CD4-positive, alpha-beta T cell treated with Interleukin-2 at 100 ng/mL for 4 hours (primary cell): Measurements from ENCODE around the gene FJX1.
"Not testable (repeated sequence)": the region's sequence is repeated elsewhere in the genome, so short reads cannot be mapped to it uniquely, and the experiment has no call there.

Experiments used
- DNase-seq: peaks from one replicate; pipeline ENCODE4 v3.0.0-alpha.2; 2020; ENCODE audit warnings: low spot score

The FJX1 gene

DNA sequence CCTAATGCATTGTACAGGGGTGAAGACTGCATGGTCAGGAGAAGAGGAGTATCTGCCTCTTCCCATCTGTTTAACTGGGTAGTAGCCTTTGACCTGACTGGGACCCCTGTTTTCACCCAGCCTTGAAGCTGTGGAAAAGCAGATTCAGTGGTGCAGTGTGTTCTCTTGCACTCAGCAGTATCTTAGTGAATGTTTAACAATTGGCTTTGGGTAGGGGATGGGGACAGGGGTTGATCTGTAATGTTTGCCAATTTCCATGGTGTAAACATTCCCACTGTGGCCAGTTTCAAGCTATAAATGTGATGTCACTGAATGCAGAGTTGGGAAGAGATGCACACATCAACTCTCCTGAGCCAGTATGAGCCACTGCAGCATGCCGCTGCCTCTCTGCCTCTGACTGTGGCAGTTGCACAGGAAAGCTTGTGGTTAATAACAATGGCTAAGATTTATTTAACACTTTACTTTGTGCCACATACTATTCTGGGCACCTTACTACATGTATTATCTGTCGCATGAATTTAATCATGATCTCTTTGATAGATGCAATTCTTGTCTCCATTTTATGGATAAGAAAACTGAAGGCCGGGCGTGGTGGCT is 15.7 kb downstream of the FJX1 start:
- DNase-seq, result no peak

DNA sequence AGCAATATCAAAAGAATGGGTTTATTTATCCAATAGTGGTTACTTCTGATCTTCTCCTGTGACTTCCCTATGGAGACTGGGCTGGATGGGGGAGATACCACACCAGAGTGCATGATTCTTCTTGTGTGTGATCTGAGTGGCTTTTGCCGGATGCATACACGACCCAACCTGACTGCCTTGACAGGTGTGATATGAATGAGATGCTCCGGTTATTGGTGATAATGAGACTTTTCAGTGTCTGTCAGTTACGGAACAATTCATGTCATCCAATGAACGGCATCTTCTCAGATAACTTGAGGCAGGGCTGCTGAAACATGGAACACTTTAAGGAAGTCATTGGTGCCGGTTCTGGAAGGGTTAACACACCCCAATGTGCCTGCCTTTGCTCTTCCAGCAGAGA is 17.7 kb downstream of the FJX1 start:
- DNase-seq, result no peak

DNA sequence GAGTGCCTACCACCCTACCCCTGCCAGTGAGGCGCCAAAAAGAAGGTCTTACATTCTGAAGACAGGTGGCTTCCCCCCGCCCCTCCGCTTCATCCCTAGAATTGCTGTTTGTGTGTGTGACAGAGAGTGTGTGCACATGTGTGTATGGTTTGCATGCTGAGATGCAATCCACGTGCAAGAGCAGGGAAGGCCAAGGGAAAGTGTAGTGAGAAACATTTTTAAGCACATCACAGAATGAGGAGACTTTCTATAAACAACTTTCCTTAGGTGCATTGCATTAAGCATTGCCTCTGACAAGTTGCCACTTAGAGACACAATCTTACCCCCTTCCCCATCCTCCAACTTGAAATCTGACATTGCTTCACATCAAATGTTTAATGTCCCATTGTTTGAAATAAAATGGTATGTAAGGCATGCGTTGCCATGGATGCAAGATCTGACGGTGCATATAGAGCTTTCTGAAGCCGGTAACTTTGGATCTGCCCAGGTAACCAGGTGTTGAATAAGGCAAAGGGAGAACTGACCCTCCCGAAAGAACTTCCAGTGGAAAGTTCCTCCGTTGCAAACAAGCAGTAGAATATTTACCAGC is 21.4 kb downstream of the FJX1 start:
- no peak for DNase-seq

DNA sequence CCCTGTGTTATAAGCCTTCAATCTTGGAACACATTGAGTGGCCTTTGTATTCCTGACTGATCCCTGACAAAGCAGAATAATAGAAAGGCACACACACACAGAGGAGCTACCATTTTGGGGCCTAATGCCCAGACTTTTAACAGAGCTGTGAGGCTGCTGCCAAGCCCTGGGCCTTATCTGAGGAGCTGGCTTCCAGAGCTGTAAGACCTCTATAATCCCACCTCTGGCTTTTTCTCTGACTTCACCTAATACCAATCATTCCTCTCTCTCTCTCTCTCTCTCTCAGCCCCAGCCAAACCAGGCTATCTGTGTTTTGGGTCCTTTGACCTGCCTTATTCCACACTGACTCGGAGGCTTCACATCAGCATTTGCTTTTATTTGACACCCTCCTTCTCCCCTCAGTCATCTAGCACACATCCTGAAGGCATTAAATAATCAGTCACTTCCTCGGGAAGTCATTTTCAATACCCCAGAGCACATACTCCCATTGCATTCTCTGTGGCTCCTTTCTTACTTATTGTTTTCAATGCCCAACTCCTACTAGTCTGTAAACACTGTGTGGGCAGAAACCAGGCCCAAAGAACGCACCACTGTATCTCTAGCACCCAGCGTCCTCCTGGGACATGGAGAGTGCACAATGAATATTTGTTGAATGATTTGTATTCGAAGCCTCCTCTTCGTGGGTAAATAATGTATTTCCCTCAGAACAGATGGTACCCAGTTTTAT is 23.1 kb downstream of the FJX1 start:
- no peak for DNase-seq

DNA sequence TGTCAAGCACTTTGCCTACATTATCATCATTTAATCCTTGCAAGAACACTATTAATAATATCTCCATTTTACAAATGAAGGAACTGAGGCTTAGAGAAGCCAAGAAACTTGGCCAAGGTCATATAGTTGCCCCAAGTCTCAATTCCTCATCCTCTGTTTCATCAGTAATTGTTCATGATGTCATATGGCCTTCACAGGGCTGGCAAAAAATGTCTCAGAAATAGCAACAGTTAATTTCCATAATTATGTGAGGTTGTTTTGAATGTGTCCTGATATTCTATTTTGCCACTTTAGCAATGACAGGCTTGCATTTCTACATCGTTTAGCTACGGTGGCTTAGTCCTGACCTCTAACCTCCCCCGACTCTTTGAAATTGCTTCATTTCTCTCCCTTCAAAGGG is 23.7 kb downstream of the FJX1 start:
- DNase-seq, result no peak

DNA sequence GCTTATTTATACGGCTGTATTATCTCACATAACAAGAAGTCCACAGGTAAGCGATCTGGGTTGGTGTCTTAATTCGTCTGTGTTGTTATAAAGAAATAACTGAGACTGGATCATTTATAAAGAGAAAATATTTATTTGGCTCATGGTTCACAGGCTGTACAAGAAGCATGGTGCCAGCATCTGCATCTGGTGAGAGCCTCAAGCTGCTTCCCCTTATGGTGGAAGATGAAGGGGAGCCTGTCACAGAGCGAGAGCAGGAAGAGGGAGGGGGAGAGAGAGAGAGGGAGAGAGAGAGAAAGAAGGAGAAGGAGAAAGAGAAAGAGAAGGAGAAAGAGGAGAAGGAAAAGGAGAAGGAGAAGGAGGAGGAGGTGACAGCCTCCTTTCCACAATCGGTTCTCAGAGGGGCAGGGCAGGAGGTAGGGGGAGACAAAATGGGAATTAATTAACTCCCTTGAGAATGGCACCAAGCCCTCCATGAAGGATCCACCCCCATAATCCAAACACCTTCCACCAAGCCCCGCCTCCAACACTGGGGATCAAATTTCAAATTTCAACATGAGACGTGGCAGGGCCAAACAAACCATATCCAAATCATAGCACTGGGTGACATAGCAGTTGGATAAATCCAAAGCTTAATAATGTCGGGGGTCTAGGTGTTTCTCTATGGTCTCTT is 29.3 kb downstream of the FJX1 start:
- DNase-seq, result no peak

DNA sequence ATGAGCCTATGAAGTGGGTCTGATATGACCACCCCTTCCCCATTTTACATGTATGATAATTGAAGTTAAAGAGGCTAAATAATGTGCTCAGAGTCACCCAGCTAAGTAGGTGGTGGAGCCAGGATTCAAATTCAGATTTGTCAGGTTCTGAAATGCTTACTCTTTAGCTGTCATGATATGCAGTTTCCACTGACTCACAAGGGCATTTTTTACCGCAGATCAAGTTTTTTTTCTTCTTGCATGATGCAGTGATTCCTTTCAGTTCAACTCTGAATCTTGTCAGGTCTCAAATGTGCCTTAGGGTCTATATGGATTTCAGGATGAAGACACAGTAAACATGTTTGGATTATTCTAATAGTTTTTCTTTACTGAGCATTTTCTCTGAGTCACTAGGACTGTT is 31.7 kb downstream of the FJX1 start:
- DNase-seq, result no peak

DNA sequence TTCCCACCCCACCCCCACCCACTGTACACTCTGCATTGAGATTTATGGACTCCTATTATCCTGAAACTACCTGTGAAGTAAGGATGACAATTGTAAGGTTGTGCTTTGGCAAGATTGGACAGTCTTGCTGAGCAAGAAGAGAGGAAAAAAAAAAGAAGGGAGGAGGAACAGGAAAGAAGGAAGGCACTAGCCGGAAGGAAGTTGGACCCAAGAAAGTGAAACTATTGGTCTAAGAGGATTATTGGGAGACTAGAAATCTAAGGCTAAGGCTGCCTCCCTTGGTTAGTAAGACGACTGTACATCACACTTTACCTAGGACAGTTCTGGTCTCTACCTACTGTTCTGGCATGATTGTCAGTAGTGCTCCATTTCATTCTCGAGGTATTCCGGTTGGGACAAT is 32.2 kb downstream of the FJX1 start:
- DNase-seq, result no peak

DNA sequence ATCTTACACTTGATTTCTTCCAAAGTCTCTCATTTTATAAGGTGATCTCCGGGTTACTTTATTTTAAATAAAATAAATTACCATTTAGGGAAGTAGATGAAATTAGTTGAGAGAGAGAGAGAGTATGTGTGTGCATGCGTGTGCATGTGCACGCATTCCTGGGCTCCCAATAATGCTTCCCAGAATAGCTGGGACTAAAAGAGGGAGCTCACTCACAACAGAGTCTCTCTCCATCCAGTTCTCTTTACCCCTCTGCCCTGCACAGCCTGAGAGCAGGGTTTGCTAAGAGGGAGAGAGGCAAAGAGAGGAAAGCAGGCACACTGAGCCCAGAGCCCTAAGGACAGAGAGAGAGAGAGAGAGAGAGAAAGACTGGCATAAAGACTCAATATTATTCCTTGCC is 33.0 kb downstream of the FJX1 start:
- DNase-seq, result no peak

DNA sequence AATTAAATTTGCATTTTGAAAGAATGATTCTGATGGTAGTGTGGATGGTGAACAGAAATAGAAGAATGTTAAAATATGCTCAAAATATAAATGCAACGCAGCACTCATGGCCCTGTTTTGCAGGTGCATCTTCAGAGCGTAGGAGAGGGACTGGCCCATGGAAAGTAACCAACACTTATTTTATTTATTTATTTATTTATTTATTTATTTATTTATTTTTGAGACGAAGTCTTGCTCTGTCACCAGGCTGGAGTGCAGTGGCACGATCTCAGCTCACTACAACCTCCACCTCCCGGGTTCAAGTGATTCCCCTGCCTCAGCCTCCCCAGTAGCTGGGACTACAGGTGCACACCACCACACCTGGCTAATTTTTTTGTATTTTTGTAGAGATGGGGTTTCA is 34.5 kb downstream of the FJX1 start:
- DNase-seq, result not testable (repeated sequence)

DNA sequence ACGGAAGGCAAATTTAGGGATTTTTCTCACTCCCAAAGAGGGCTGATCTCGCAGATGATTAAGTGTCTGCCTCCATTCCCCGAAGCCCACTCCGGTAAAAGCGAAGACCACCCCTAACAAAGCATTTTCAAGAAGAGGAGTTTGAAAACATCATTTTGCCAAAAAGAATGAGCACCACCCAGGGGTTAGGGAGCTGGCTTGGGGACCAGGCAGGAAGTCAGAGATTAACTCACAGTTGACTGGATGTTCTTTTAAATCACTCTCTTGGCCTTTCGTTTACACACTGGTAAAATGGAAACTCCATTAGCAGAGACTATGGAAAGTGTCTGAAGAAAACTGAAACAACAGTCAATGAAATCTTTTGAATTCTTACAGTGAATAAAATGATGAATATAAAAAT is 36.5 kb downstream of the FJX1 start:
- DNase-seq, result no peak

DNA sequence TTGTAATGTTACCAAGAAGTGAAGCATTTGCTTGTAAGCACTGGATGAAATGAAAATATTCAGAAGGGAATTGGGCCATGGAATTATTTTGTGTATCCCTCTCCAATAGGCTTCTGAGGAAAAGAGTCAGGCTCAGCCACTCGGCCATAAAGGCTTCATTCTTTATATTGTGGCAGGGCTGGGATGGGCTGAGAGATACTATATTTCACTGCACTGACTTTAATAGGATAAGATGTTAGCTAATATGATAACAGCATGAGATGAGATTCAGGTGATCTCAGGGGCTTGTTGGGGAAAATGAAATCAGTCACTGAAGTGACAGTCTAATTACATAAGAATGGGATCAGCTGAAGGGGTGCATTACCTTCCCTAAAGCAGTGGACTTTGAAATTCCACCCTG is 37.0 kb downstream of the FJX1 start:
- no peak for DNase-seq

DNA sequence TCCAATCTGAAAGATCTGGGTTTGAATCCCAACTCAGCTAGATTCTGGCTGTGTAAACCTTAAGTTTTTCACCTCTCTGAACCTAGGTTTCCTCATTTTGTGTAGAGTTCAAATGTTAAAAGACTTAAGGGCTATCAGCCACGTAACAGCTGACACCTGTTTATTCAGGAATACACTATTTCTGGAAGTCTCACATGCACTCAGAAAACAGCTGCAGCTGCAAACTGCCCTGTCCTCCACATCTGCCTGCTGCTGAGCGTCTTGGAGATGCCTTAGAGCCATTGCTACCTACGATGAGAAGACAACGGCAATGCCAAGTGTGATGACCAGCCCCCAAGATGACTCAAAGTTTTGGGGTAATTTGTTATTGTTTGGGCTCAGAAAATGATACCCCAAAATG is 37.6 kb downstream of the FJX1 start:
- DNase-seq, result no peak

DNA sequence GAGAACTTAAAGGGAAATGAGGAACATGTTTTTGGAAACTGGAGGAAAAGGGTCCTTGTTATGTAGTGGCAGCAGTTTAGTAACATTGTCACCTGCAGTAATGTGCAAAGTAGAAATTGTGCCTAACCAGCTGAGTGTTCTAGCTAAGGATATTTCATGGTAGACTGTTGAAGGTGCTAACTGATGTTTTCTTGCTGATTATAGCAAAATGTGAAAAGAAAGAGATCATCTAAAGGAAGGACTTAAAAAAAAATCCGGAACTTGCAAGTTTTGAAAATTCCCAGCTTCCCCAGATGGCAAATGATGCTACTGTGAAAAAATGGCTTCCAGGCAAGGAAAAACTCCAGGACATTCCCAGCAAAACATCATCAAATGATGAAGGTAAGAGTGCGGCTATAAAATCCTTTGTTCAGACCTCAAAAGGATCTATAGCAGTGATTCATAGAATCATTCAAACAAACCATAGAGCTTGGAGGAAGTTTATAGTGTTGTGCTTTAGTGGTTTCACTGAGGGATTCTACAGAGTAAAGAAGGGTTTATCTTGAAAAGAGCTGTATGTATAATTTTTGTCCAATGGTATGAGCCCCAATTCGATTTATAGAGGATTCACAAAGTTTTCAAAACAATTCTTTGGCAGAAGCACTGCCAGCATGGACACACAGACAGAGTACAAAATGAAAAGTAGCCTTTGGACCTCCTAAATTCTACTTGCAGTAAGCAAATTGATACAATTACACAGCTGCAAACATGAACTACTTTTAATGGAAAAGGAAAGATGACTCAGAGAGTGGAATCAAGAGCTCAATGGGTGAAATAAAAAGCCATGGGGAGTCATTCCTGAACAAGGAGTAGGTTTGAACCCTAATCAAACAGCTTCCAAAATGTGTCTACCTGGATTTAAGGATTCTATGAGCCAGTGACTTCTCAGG is 40.0 kb downstream of the FJX1 start:
- DNase-seq, result no peak

DNA sequence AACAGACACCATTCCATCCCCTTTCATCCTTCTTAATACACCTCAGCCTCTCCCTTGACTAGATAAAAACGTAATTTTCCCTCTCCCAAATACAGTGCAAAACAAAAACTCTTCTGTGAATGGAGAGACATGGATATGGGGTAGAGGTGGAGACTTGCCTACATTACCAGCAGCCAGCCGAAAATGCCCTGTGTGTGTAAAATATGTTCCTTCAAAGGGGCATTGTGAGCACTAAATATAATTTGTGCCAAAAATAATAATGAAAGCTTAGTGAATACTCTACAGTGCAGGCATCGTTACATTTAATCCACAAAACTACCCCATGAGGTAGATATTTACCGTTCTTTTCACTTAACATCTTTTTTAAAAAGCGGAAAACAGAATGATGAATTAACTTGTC is 43.3 kb downstream of the FJX1 start:
- no peak for DNase-seq

DNA sequence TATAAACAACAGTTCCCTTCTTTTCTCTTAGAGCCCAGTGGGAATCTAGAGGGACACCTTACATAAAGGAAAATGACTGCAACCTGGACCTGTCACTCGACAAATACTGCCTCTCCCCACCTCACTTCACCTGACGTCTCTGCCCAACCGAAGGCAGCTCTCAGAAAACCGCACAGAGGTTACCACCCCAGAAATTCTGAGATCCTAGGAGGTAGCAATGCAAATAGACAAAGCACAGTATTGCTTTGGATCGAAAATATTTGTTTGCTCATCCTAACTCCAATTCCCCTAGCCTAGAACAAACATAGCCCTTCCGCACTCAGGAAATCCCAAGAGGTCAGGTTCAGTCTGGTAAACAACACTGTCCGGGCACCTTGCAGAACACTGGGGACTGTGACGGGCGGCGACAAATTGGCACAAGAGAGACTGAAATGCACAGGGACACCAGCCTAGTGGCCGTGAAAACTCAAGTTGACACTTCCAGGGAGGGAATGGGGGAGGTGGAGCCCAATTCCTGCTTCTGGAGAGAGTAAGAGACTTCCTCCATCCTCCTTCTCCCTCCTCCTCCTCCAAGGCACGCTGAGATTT is 43.9 kb downstream of the FJX1 start:
- DNase-seq, result peak; percentile 18

DNA sequence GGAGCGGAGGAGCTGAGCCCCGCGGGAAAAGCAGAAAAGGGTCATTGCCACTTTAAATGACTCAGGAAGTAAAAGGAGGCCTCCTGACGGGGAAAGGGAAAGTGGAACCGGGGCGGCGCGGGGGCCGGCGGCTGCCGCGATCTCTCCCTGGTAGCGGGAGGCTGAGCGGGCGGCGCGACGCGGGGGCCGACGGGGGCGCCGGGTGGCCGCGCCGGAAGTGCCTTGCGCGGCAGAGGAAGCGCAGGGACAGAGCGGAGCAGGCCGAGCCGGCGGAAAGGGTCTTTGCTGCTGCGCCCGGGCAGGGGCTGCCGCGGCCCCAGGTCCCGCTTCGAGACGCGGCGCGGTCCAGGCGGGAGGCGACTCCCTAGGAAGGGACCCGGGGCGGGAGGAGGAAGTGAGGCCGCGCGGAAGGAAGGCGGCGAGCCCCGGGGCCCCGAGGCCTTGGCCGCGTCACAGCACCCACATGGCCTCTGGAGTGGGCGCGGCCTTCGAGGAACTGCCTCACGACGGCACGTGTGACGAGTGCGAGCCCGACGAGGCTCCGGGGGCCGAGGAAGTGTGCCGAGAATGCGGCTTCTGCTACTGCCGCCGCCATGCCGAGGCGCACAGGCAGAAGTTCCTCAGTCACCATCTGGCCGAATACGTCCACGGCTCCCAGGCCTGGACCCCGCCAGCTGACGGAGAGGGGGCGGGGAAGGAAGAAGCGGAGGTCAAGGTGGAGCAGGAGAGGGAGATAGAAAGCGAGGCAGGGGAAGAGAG is 44.6 kb downstream of the FJX1 start, which contains the start of gene TRIM44:
TRIM44 (plus strand) TSS at position 127 of the 759 bp plus-strand sequence; CDS start at position 464, 337 bp downstream.
- peak; percentile 79 for DNase-seq

DNA sequence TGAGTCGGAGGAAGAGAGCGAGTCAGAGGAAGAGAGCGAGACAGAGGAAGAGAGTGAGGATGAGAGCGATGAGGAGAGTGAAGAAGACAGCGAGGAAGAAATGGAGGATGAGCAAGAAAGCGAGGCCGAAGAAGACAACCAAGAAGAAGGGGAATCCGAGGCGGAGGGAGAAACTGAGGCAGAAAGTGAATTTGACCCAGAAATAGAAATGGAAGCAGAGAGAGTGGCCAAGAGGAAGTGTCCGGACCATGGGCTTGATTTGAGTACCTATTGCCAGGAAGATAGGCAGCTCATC is 45.1 kb downstream of the FJX1 start:
- DNase-seq, result no peak

DNA sequence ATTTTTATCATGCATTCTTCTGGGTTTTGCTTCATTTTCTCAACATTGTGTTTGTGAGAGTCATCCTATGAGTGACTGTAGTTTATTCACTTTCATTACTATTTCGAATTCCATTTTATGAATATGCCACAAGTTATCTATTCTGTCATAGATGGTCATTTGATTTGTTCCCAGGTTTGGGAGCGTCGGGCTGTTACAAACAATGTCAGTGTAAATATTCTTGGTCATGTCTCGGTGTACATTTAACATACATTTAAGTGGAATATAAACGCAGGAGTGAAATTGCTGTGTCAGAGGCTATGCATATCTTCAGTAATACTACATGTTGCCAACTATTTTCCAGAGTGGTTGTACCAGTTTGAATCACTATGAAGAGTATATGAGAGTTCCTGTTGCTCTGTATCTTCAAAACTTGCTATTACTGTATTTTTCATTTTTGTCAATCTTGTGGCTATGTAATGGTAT is 46.7 kb downstream of the FJX1 start:
- DNase-seq, result no peak

DNA sequence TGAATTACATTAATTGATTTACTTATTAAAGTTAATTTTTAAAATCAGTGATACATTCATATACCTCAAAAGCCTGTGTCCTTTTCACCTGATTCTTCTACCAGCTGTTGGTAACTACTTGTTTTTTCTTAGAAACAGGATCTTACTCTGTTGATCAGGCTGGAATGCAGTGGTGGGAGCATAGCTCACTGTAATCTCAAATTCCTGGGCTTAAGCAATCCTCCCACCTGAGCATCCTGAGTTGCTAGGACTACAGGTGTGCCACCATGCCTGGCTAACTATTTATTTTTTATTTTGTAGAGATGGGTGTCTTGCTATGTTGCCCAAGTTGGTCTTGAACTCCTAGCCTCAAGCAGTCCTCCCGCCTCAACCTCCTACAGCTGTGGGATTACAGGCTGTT is 49.0 kb downstream of the FJX1 start:
- DNase-seq, result no peak

DNA sequence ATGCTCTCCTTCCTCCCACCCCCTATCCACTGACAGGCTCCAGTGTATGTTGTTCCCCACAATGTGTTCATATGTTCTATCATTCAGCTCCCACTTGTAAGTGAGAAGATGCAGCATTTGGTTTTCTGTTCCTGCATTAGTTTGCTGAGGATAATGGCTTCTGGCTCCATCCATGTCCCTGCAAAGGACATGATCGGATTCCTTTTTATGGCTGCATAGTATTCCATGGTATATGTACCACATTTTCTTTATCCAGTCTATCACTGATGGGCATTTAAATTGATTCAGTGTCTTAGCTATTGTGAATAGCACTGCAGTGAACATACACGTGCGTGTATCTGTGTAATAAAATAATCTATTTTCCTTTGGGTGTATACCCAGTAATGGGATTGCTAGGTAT is 50.1 kb downstream of the FJX1 start:
- DNase-seq, result not testable (repeated sequence)
